GM19099 (cell line): ENCODE measurements around the gene METTL16.

Experiments
- POLR2A ChIP-seq: IDR thresholded peaks from 3 replicates; pipeline ENCODE4 v1.6.1; 2011; ENCODE audit warnings: low read depth; ENCODE audit not compliant: insufficient read length; ENCODE audit errors: extremely low read depth

The METTL16 gene

GRCh38 chr17:2397247-2398171 is 114.2 kb downstream of the METTL16 start:
- TF ChIP-seq POLR2A: no peak

GRCh38 chr17:2396568-2397246 is 115.0 kb downstream of the METTL16 start:
- TF ChIP-seq POLR2A: peak; percentile 53

GRCh38 chr17:2396192-2396567 is 115.5 kb downstream of the METTL16 start:
- no peak for TF ChIP-seq POLR2A

- no peak for TF ChIP-seq POLR2A
Measured at GRCh38 chr17:2395258-2396181, 116.2 kb downstream of the METTL16 start.

- no peak for TF ChIP-seq POLR2A
Measured at GRCh38 chr17:2394775-2395201, 116.9 kb downstream of the METTL16 start.

GRCh38 chr17:2393954-2394749 is 117.5 kb downstream of the METTL16 start:
- TF ChIP-seq POLR2A: no peak

GRCh38 chr17:2393174-2393953 is 118.3 kb downstream of the METTL16 start:
- TF ChIP-seq POLR2A: peak; percentile 44

- TF ChIP-seq POLR2A: peak; percentile 73
Measured at GRCh38 chr17:2392252-2393173, 119.2 kb downstream of the METTL16 start.

GRCh38 chr17:2391597-2392251 is 120.0 kb downstream of the METTL16 start:
- TF ChIP-seq POLR2A: no peak

- TF ChIP-seq POLR2A: no peak
Measured at GRCh38 chr17:2390199-2390836, 121.4 kb downstream of the METTL16 start.

GRCh38 chr17:2388683-2389055 is 123.0 kb downstream of the METTL16 start:
- TF ChIP-seq POLR2A: no peak

- TF ChIP-seq POLR2A: no peak
Measured at GRCh38 chr17:2388020-2388682, 123.5 kb downstream of the METTL16 start.
